Spleen (tissue), 11 donors: ENCODE results near the gene COQ8A. TPM values are rescaled to one million over a fixed set of nuclear protein-coding genes. Genes with fewer than 3 reads are reported as not detected.

Experiments
- DNase-seq: peaks from one replicate; pipeline ENCODE4 v3.0.0-alpha.2; 2020
- H3K27ac ChIP-seq, 8 donors: fragments of 200-600 bp; sonication (generic) in 7 of 8; 1 replicate in 4 of 8; 2 replicates in 4 of 8; pipeline versions ENCODE4 v1.5.0 to v1.8.0; 2016 to 2021; ENCODE audit warnings: inconsistent platforms in 4 of 8, mild to moderate bottlenecking in 4 of 8, moderate library complexity in 1 of 8
- H3K27me3 ChIP-seq, 7 donors: fragments of 200-600 bp; sonication (generic) in 6 of 7; replicated peaks in 1 of 7; 1 replicate in 4 of 7; 2 replicates in 3 of 7; pipeline versions ENCODE4 v1.5.0 to v1.8.0; 2016 to 2021; ENCODE audit warnings: inconsistent platforms in 3 of 7, mild to moderate bottlenecking in 1 of 7
- H3K36me3 ChIP-seq, 6 donors: fragments of 200-600 bp; sonication (generic) in 5 of 6; 1 replicate in 4 of 6; 2 replicates in 2 of 6; pipeline versions ENCODE4 v1.5.0 to v1.8.0; 2016 to 2021; ENCODE audit warnings: inconsistent platforms in 2 of 6
- H3K4me1 ChIP-seq, 6 donors: fragments of 200-600 bp; sonication (generic) in 5 of 6; 1 replicate in 3 of 6; 2 replicates in 3 of 6; pipeline versions ENCODE4 v1.5.0 to v1.8.0; 2016 to 2021; ENCODE audit warnings: inconsistent platforms in 3 of 6
- H3K4me3 ChIP-seq, 8 donors: fragments of 200-600 bp; sonication (generic) in 7 of 8; 1 replicate in 4 of 8; 2 replicates in 4 of 8; pipeline versions ENCODE4 v1.5.0 to v1.8.0; 2016 to 2021; ENCODE audit warnings: inconsistent platforms in 4 of 8, mild to moderate bottlenecking in 4 of 8, moderate library complexity in 2 of 8
- H3K9me3 ChIP-seq, 8 donors: fragments of 200-600 bp; sonication (generic) in 7 of 8; 1 replicate in 4 of 8; 2 replicates in 4 of 8; pipeline versions ENCODE4 v1.5.0 to v1.8.0; 2016 to 2021; ENCODE audit warnings: inconsistent platforms in 4 of 8
- CTCF ChIP-seq, 11 experiments: fragments of 200-600 bp in 7 of 11; fragments of 450-650 bp in 4 of 11; sonication (generic) in 4 of 11; IDR thresholded peaks in 8 of 11; conservative IDR thresholded peaks in 3 of 11; 1 replicate in 7 of 11; 2 replicates in 4 of 11; pipeline versions ENCODE4 v1.4.0 to v1.8.0; 2016 to 2021; ENCODE audit warnings: antibody characterized with exemption in 11 of 11, inconsistent platforms in 4 of 11, mild to moderate bottlenecking in 1 of 11
- POLR2A ChIP-seq, 3 donors: fragments of 450-650 bp; IDR thresholded peaks; one replicate each; pipeline ENCODE4 v1.5.1; 2017; ENCODE audit warnings: antibody characterized with exemption in 3 of 3, mild to moderate bottlenecking in 1 of 3
- POLR2AphosphoS5 ChIP-seq, 3 donors: sonication (generic); formaldehyde crosslinking; IDR thresholded peaks; one replicate each; pipeline ENCODE4 v1.5.1; 2017; ENCODE audit warnings: antibody characterized with exemption in 3 of 3
- WGBS, 5 donors: extraction: QIAGEN DNeasy Blood & Tissue Kit in 3 of 5; methylation state at CpG; one replicate each; pipeline versions ENCODE4 v1.1.5 to v1.1.7; 2013 to 2018; 5-methylcytosine and 5-hydroxymethylcytosine counted together
- intact Hi-C: fragments of 100-400 bp; cut with DNase I; formaldehyde crosslinking; loops from one replicate; pipeline ENCODE4 v1.15.0; 2023; ENCODE audit warnings: low total_unique reads
- polyA plus RNA-seq, 3 donors: library from polyadenylated mRNA; stranded (reverse); fragments of 200-250 nt; gene quantifications; one replicate each; pipeline ENCODE4 v1.2.1, GENCODE V29; 2013
- total RNA-seq, 7 donors: library from RNA; depleted of rRNA in 3 of 7; stranded (reverse); fragments of >200 nt in 3 of 7; fragmentation: NEBNext Ultra II Directional in 4 of 7; extraction: Animal tissue kit (Norgen Biotek cat#: 25700) in 4 of 7; gene quantifications; one replicate each; pipeline versions ENCODE4 v1.1.0 to v1.2.1, GENCODE V29; 2016 to 2021
- donor health status: healthy with polysubstance abuse.
- donor health status: DM: no; HTN: no; CAD: no; lungs with moderate emphysema.
- donor health status: DM: no; HTN: no; CAD: no.
- donor health status: Bipolar disorder and iron deficiency.
- donor health status: healthy.
- donor health status: DM: no; HTN: no; CAD: no.
- donor health status: DM: yes; HTN: yes; CAD: no.

COQ8A gene
- total and polyA plus RNA-seq, 10 donors, result 31.0 to 59.4 (median 41.2) TPM

GRCh38 chr1:227002531-227003049 is 62.5 kb downstream of the COQ8A start:
- Histone ChIP-seq H3K27me3 (no peaks in the 10 kb centered on the region), H3K36me3 (peaks cover 0 to 21% (median 0%) of the 10 kb centered on the region in 6 donors), H3K9me3 (no peaks in the 10 kb centered on the region), H3K27ac (no peak overlapping the region), H3K4me1 (no peaks in the 10 kb centered on the region), H3K4me3 (no peak overlapping the region)
- intact Hi-C loops, result no loop called here
- TF ChIP-seq POLR2A (IDR thresholded peaks at IDR 0.05) (no peak), POLR2AphosphoS5 (IDR thresholded peaks at IDR 0.05) (no peak), CTCF (IDR thresholded peaks at IDR 0.05 in 8 of 11, conservative IDR thresholded peaks at IDR 0.05 in 3 of 11) (no peak)
- peak; percentile 38 for DNase-seq
- 26 to 61% (median 38%) methylated on average over 2 to 3 of the region's 3 CpGs for WGBS, 5 donors

DNA sequence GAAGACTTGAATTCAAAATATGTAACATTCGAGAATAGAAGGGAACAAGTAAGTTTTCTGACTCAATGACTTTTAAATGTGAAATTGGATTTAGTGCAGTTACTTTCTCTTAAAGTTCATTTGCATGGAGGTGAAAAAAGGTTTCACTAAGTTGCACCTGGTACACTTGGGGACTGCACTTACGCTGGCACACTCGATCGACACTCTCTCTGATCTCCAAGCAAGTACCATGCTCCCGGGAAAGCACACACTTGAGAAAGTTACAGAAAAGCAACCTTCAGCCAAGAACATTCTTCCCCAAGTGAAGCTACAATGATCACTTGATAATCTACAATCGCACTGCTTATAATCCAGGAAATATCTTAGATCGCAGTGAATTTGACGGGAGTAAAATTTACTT is 63.1 kb downstream of the COQ8A start:
- Histone ChIP-seq H3K27me3 (no peaks in the 10 kb centered on the region), H3K36me3 (peaks cover 0 to 21% (median 0%) of the 10 kb centered on the region in 6 donors), H3K4me3 (no peak overlapping the region), H3K9me3 (no peaks in the 10 kb centered on the region), H3K27ac (no peak overlapping the region), H3K4me1 (no peaks in the 10 kb centered on the region)
- DNase-seq, result no peak
- no peak for TF ChIP-seq CTCF (IDR thresholded peaks at IDR 0.05 in 8 of 11, conservative IDR thresholded peaks at IDR 0.05 in 3 of 11)
- TF ChIP-seq POLR2AphosphoS5 (IDR thresholded peaks at IDR 0.05), result no peak
- intact Hi-C loops, result no loop called here
- 94 to 97% (median 96%) methylated on average over 8 of the region's 8 CpGs for WGBS, 5 donors

DNA sequence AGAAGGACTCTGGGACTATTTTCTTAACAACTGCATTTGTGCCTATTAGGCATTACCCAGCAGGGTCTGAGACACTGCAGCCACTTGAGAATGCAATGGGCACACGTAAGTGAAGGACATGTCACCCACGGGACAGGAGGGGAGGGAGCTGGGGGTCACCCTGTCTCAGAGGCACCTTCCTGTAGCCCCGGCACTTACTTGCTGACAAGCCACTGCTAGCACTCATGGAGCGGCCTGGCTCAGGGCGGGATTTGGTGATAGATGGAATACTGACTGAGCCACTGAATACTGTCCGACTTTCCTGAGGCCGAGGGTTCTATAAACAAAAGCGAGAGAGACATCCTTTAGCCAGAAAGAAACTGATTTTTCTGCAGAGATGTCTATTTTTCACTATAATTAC is 64.7 kb downstream of the COQ8A start:
- intact Hi-C loops, result no loop called here
- WGBS, 5 donors, result 91 to 95% (median 92%) methylated on average over 8 of the region's 8 CpGs
- TF ChIP-seq CTCF (IDR thresholded peaks at IDR 0.05 in 8 of 11, conservative IDR thresholded peaks at IDR 0.05 in 3 of 11), result no peak
- TF ChIP-seq POLR2A (IDR thresholded peaks at IDR 0.05), result no peak
- TF ChIP-seq POLR2AphosphoS5 (IDR thresholded peaks at IDR 0.05), result no peak
- Histone ChIP-seq H3K27me3 (no peaks in the 10 kb centered on the region), H3K27ac (no peak overlapping the region), H3K9me3 (no peaks in the 10 kb centered on the region), H3K4me3 (no peak overlapping the region), H3K4me1 (no peaks in the 10 kb centered on the region), H3K36me3 (peaks cover 0 to 21% (median 0%) of the 10 kb centered on the region in 6 donors)
- peak; percentile 47 for DNase-seq

- Histone ChIP-seq H3K9me3 (no peaks in the 10 kb centered on the region), H3K4me3 (no peak overlapping the region), H3K4me1 (no peaks in the 10 kb centered on the region), H3K27me3 (no peaks in the 10 kb centered on the region), H3K36me3 (peaks cover 0 to 19% (median 0%) of the 10 kb centered on the region in 6 donors), H3K27ac (no peak overlapping the region)
- intact Hi-C loops, result no loop called here
- WGBS, 5 donors, result 83 to 93% (median 89%) methylated on average over 5 of the region's 5 CpGs
- DNase-seq, result peak; percentile 28
- TF ChIP-seq POLR2AphosphoS5 (IDR thresholded peaks at IDR 0.05), result no peak
- no peak for TF ChIP-seq CTCF (IDR thresholded peaks at IDR 0.05 in 8 of 11, conservative IDR thresholded peaks at IDR 0.05 in 3 of 11)
- no peak for TF ChIP-seq POLR2A (IDR thresholded peaks at IDR 0.05)
These were observed 66.2 kb downstream of the COQ8A start for GRCh38 chr1:227006226-227006796.
